GM10266 (cell line): ENCODE data around the gene MFN1.
A peak's percentile ranks its signal among the peaks of the same experiment; 100 is the strongest.

Source experiments
- DNase-seq: peaks from one replicate; pipeline ENCODE4 v3.0.0; 2012; ENCODE audit errors: extremely low spot score
- TF ChIP-seq, protein P1 (sequence below): IDR thresholded peaks from 2 replicates; pipeline ENCODE4 v1.5.1; 2012; ENCODE audit warnings: mild to moderate bottlenecking, low read depth; ENCODE audit not compliant: control insufficient read depth, insufficient read depth; ENCODE audit errors: missing control alignments

The MFN1 gene

GRCh38 chr3:179414804-179415203 is 67.3 kb downstream of the MFN1 start:
- no peak for DNase-seq
- TF ChIP-seq, protein P1, sequence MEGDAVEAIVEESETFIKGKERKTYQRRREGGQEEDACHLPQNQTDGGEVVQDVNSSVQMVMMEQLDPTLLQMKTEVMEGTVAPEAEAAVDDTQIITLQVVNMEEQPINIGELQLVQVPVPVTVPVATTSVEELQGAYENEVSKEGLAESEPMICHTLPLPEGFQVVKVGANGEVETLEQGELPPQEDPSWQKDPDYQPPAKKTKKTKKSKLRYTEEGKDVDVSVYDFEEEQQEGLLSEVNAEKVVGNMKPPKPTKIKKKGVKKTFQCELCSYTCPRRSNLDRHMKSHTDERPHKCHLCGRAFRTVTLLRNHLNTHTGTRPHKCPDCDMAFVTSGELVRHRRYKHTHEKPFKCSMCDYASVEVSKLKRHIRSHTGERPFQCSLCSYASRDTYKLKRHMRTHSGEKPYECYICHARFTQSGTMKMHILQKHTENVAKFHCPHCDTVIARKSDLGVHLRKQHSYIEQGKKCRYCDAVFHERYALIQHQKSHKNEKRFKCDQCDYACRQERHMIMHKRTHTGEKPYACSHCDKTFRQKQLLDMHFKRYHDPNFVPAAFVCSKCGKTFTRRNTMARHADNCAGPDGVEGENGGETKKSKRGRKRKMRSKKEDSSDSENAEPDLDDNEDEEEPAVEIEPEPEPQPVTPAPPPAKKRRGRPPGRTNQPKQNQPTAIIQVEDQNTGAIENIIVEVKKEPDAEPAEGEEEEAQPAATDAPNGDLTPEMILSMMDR: no peak

- TF ChIP-seq, protein P1: no peak
- DNase-seq: no peak
These were observed 67.9 kb downstream of the MFN1 start for GRCh38 chr3:179415377-179415776.

DNA sequence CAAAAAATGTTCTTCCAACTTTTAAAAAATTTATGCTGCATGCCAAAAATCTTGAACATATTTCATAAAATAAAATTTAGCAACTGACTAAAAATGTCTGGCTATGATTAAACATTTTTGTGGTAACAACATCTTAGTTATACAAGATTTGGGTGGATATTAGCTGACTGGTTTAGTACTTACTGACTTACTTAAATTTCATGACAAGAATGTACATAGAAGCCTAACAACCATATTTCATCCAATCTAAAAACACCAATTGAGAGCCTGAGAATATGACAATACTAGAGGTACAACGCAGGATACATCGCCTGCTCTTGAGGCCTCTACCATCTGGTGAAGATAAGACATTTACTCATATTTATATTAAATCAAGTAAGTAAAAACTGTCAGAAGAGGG is 69.2 kb downstream of the MFN1 start:
- TF ChIP-seq, protein P1: no peak
- no peak for DNase-seq

- DNase-seq: no peak
- TF ChIP-seq, protein P1: no peak
These were observed 71.1 kb downstream of the MFN1 start for GRCh38 chr3:179418610-179419009.

DNA sequence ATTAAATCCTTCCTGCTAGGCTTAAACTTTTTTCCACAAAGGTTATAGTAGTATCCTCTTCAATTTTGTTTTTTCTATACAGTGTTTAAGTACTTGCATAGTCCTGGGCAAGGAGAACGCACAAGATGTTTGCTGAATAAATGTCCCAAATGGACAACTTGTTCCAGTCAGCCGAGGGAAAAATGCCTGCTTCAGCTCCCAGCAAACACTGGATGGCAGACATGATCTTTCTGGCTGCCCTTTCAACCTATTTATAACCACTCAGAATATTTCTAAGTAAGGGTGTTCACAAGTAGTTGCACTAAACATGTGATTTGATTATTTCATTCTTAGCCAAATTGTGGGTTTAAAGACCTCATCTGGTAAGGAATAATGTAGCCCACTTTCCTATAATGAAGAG is 74.0 kb downstream of the MFN1 start:
- TF ChIP-seq, protein P1: peak; percentile 54
- DNase-seq: no peak

DNA sequence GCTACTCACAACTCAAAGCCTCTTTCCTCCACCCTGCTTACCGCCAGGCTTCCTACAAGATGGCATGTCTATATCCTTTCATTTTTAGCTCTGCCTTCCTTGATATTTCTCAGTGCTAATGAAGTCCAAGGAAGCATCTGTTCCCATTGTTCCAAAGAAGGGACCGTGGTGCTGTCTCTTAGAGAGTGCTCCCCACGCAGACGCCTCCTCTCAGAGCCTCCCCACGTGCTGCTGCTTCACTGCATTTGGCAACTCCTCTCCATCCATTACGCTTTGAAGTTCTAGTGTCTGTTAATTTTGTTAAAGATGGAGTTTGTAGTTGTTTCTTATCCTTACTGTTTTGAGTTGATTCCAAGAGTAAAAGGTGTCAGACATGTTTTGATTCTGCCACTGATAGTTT is 77.6 kb downstream of the MFN1 start:
- TF ChIP-seq, protein P1: no peak
- DNase-seq: no peak

DNA sequence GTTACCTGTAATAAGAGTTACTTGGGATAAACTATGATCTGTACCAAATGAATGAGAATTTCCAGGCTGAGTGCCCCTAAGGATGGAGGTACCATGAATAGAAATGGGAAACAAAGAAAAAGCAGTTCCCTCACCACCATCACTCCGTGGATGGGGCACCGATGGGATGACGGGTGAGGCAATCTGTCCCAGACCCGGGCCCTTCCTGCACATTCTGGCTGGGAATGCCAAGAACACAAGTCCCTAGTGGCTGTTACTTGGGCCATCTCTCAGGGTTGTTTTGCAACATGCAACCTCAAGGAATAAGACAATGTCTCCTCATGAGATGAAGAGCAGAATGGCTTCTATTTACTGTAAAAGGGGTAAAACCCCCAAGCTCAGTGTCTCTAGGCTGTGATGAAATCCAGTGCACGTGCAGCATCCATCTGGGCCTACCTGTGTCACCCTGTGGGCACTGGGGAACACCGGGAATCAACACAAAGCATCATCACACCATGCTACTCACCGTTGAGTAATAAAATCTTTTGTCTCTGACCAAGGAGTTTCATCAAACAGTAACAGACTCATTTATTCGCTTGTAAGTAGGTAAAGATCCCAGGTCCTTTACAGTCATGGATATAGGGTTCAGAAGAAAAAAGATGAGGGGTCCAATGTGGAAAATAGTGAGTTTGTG is 81.5 kb downstream of the MFN1 start:
- no peak for DNase-seq
- TF ChIP-seq, protein P1: no peak
